NCI-H1436 (cell line): ENCODE data around the gene BTG4.

Experiments
- DNase-seq: peaks from one replicate; lab custom pipeline; 2025; lab: John Stamatoyannopoulos, UW

The BTG4 gene

GRCh38 chr11:111512296-111513239, at the start of gene BTG4:
Gene BTG4 (minus strand): TSS chr11:111512386. CDS start chr11:111498776, 13,610 bp downstream.
- no peak for DNase-seq

GRCh38 chr11:111561791-111562325, 49.7 kb upstream of the BTG4 start:
- no peak for DNase-seq

GRCh38 chr11:111561306-111561705, 49.1 kb upstream of the BTG4 start:
- DNase-seq: no peak

GRCh38 chr11:111560800-111561199, 48.6 kb upstream of the BTG4 start:
- no peak for DNase-seq

GRCh38 chr11:111559800-111560464, 47.7 kb upstream of the BTG4 start:
- DNase-seq: no peak

GRCh38 chr11:111557425-111558111, 45.4 kb upstream of the BTG4 start:
- no peak for DNase-seq

- no peak for DNase-seq
Observed at GRCh38 chr11:111555255-111555654, 43.1 kb upstream of the BTG4 start.

- no peak for DNase-seq
Observed at GRCh38 chr11:111554532-111554931, 42.3 kb upstream of the BTG4 start.

- no peak for DNase-seq
Observed at GRCh38 chr11:111550258-111550657, 38.1 kb upstream of the BTG4 start.

- DNase-seq: no peak
Observed at GRCh38 chr11:111549869-111550203, 37.6 kb upstream of the BTG4 start.

GRCh38 chr11:111549196-111549868, 37.1 kb upstream of the BTG4 start:
- DNase-seq: no peak

GRCh38 chr11:111548525-111548924, 36.3 kb upstream of the BTG4 start:
- no peak for DNase-seq

- DNase-seq: no peak
Observed at GRCh38 chr11:111542606-111543275, 30.6 kb upstream of the BTG4 start.

- no peak for DNase-seq
Observed at GRCh38 chr11:111541254-111542061, 29.3 kb upstream of the BTG4 start.

- no peak for DNase-seq
Observed at GRCh38 chr11:111540937-111541253, 28.7 kb upstream of the BTG4 start.

- peak; percentile 65 for DNase-seq
Observed at GRCh38 chr11:111540114-111540936, 28.1 kb upstream of the BTG4 start, which contains the start of gene LAYN. Gene LAYN (plus strand): TSS chr11:111540720. CDS start chr11:111540844, 124 bp downstream.

- no peak for DNase-seq
Observed at GRCh38 chr11:111539426-111540113, 27.4 kb upstream of the BTG4 start.

- no peak for DNase-seq
Observed at GRCh38 chr11:111538407-111539114, 26.4 kb upstream of the BTG4 start.
